GM12865 (cell line): Measurements from ENCODE around the gene RASGEF1C.

Experiments
- DNase-seq: peaks from one replicate; pipeline ENCODE4 v3.0.0; 2010; ENCODE audit warnings: low read depth
- H3K4me3 ChIP-seq: 2 replicates; pipeline ENCODE4 v1.5.1; 2011; ENCODE audit warnings: mild to moderate bottlenecking, low read depth, low read length, control low read depth
- TF ChIP-seq, protein P1 (sequence below): IDR thresholded peaks from 2 replicates; pipeline ENCODE4 v1.5.1; 2011; ENCODE audit warnings: low read length, control low read depth, low read depth, inconsistent platforms; ENCODE audit not compliant: insufficient read depth; ENCODE audit errors: missing control alignments

Gene RASGEF1C

DNA sequence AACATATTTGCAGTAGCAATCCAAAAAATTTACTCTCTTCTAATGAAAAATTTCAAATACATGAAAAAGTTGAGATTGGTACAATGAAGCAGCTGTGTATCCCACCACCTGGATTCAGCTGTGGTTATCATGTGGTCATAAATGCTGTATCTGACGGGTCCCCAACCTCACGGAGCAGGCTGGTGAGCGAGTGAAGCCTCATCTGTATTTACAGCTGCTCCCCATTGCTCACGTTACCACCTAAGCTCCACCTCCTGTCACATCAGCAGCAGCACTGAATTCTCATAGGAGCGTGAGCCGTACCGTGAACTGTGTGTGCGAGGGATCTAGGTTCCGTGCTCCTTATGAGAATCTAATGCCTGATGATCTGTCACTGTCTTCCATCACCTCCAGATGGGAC, 130.7 kb downstream of the RASGEF1C start:
- H3K4me3 ChIP-seq = no peak overlapping the region
- TF ChIP-seq, protein P1, sequence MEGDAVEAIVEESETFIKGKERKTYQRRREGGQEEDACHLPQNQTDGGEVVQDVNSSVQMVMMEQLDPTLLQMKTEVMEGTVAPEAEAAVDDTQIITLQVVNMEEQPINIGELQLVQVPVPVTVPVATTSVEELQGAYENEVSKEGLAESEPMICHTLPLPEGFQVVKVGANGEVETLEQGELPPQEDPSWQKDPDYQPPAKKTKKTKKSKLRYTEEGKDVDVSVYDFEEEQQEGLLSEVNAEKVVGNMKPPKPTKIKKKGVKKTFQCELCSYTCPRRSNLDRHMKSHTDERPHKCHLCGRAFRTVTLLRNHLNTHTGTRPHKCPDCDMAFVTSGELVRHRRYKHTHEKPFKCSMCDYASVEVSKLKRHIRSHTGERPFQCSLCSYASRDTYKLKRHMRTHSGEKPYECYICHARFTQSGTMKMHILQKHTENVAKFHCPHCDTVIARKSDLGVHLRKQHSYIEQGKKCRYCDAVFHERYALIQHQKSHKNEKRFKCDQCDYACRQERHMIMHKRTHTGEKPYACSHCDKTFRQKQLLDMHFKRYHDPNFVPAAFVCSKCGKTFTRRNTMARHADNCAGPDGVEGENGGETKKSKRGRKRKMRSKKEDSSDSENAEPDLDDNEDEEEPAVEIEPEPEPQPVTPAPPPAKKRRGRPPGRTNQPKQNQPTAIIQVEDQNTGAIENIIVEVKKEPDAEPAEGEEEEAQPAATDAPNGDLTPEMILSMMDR = no peak
- no peak for DNase-seq

DNA sequence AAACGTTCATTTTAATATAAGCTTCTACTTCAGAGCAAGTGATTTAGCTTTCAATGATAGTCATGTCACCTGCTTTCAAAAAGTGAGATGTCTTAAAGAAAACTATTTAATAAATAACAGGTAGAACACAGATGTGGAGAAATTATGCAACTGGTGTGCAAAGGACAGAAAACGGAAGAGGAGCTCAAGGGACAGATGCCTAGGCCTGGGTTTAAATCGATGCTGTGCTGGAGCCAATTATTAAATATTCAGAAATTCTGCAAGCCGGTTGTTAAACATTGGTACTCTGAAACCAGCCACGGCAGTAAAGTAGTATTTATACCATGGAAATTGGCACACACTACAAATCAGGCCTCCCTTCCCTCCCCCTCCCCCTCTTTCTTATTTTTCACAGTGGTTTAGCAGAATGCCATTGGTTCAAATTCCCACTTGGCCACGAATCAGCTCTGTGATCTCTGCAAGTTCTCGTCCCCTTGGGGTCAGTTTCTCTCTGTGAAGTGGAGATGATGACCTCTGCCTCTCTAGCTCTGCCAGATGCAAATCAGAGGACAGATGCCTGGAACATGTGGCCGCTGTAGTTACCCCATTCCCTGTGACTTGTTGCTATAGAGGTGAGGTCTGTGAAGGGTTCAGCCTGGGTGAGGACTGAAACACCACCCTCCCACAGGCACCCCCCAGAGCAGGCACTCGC, 131.3 kb downstream of the RASGEF1C start:
- TF ChIP-seq, protein P1 = no peak
- DNase-seq = no peak
- H3K4me3 ChIP-seq = no peak overlapping the region

DNA sequence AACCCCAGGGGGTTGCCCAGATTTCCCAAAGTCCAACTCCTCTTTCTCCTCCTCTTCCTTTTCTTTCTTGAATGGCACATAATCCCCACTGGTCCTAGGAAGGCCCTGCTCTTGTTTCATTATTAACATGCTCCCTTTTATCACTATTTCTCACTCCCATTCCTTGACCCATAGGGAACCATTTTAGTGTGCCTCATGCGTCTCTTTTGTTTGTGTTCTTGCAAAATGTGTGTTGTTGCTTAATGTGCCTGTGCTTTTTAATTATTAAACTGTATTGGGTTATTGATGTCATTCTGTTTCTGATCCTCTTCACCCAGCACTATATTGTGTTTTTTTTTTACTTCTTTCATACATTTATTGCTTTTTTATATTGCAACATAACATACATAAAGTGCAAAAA, 133.3 kb downstream of the RASGEF1C start:
- no peak for DNase-seq
- TF ChIP-seq, protein P1 = no peak

DNA sequence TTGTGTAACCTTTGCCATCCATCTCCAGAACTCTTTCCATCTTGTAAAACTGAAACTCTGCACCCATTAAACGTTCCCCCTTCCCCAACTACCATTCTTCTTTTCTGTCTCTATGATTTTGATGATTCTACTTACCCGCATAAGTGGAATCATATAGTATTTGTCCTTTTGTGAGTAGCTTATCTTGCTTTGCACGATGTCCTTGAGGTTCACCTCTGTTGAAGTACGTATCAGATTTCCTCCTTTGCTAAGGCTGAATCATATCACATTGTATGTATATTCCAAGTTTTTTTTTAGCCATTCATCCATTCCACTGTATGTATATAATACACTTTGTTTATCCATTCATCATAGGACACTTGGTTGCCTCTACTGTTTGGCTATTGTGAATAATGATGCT, 134.5 kb downstream of the RASGEF1C start:
- no peak overlapping the region for H3K4me3 ChIP-seq
- TF ChIP-seq, protein P1 = no peak
- no peak for DNase-seq

More for the DNA sequence above, 133.3 kb downstream of the RASGEF1C start:
- H3K4me3 ChIP-seq = no peak overlapping the region

DNA sequence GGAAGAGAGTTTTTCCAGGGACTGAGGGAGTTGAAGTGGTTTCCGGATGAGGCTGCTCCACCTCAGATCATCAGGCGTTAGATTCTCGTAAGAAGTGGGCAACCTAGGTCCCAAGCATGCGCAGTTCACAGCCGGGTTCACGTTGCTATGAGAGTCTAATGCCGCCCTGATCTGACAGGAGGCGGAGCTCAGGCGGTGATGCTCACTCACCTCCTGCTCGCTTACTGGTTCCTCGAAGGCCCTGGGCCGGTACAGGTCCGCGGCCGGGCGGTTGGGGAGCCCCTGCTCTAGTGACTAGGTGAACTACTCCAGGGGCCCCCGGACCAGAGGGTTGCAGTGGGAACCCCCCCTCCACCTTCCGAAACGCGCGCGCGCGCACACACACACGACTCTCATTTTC, 136.5 kb downstream of the RASGEF1C start:
- no peak for DNase-seq
- H3K4me3 ChIP-seq = no peak overlapping the region
- TF ChIP-seq, protein P1 = no peak

DNA sequence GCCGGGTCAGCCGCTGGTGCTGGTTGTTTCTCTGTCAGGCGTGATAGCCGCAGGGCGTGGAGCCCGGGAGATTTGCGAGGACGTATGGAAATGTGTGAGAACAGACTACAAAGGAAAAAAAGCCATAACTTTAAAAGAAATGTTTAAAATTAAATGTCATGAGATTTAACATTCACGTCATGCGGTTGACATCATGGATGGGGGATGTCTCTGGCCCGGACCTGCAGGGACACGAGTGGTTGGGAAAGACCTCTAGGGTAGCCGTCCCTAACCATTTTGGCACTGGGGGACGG, 136.8 kb downstream of the RASGEF1C start:
- H3K4me3 ChIP-seq = no peak overlapping the region
- TF ChIP-seq, protein P1 = no peak

More for the DNA sequence above, 136.8 kb downstream of the RASGEF1C start:
- no peak for DNase-seq
